H9 (cell line): ENCODE data around the gene MTG1. TPM values are rescaled to one million over a fixed set of nuclear protein-coding genes. Genes with fewer than 3 reads are reported as not detected.

Experiments
- DNase-seq: peaks from one replicate; pipeline ENCODE4 v3.0.0-alpha.2; 2017
- H2AFZ ChIP-seq: one replicate; pipeline ENCODE4 v1.6.1; 2013; ENCODE audit warnings: mild to moderate bottlenecking, low read length, control low read depth, moderate library complexity
- H2AK5ac ChIP-seq: 2 replicates; pipeline ENCODE4 v1.6.1; 2013; ENCODE audit warnings: low read length, control low read depth, mixed read lengths; ENCODE audit not compliant: insufficient read length
- H2BK120ac ChIP-seq: one replicate; pipeline ENCODE4 v1.6.1; 2013; ENCODE audit warnings: low read depth, mild to moderate bottlenecking, low read length, control low read depth, inconsistent platforms; ENCODE audit not compliant: poor library complexity, severe bottlenecking
- H2BK12ac ChIP-seq: 2 replicates; pipeline ENCODE4 v1.6.1; 2013; ENCODE audit warnings: low read length, control low read depth, mixed read lengths, low read depth; ENCODE audit not compliant: insufficient read length
- H2BK15ac ChIP-seq: 2 replicates; pipeline ENCODE4 v1.6.1; 2013; ENCODE audit warnings: low read depth, low read length, control low read depth
- H2BK20ac ChIP-seq: one replicate; pipeline ENCODE4 v1.6.1; 2013; ENCODE audit warnings: low read depth, mild to moderate bottlenecking, low read length, control low read depth, inconsistent platforms; ENCODE audit not compliant: poor library complexity, severe bottlenecking
- H2BK5ac ChIP-seq: 2 replicates; pipeline ENCODE4 v1.6.1; 2013; ENCODE audit warnings: low read length, control low read depth, mixed read lengths; ENCODE audit not compliant: insufficient read length
- H3K14ac ChIP-seq: 2 replicates; pipeline ENCODE4 v1.6.1; 2013; ENCODE audit warnings: low read length, control low read depth; ENCODE audit not compliant: insufficient read depth
- H3K18ac ChIP-seq: 2 replicates; pipeline ENCODE4 v1.6.1; 2013; ENCODE audit warnings: low read depth, mild to moderate bottlenecking, mixed read lengths, low read length, control low read depth; ENCODE audit not compliant: insufficient read length
- H3K23ac ChIP-seq: 2 replicates; pipeline ENCODE4 v1.6.1; 2013; ENCODE audit warnings: low read length, control low read depth, mixed read lengths, low read depth; ENCODE audit not compliant: insufficient read length
- H3K23me2 ChIP-seq: 2 replicates; pipeline ENCODE4 v1.6.1; 2013; ENCODE audit warnings: low read depth, mild to moderate bottlenecking, mixed read lengths, low read length, control low read depth; ENCODE audit not compliant: insufficient read length, poor library complexity, severe bottlenecking
- H3K27ac ChIP-seq: 2 replicates; pipeline ENCODE4 v1.5.1; 2013; ENCODE audit warnings: low read length, control low read depth, mixed read lengths, low read depth; ENCODE audit not compliant: insufficient read length
- H3K27me3 ChIP-seq: 2 replicates; pipeline ENCODE4 v1.6.1; 2013; ENCODE audit warnings: low read length, control low read depth, inconsistent platforms; ENCODE audit not compliant: insufficient read depth
- H3K4ac ChIP-seq: 2 replicates; pipeline ENCODE4 v1.6.1; 2013; ENCODE audit warnings: low read depth, mild to moderate bottlenecking, control low read depth, inconsistent platforms, low read length, moderate library complexity
- H3K4me1 ChIP-seq: 2 replicates; pipeline ENCODE4 v1.6.1; 2013; ENCODE audit warnings: low read length, control low read depth, inconsistent platforms; ENCODE audit not compliant: insufficient read depth
- H3K4me2 ChIP-seq: 2 replicates; pipeline ENCODE4 v1.6.1; 2013; ENCODE audit warnings: low read length, control low read depth, mixed read lengths; ENCODE audit not compliant: insufficient read length, insufficient read depth
- H3K56ac ChIP-seq: 2 replicates; pipeline ENCODE4 v1.6.1; 2013; ENCODE audit warnings: low read depth, mild to moderate bottlenecking, mixed read lengths, low read length, control low read depth; ENCODE audit not compliant: insufficient read length
- H3K79me1 ChIP-seq: 2 replicates; pipeline ENCODE4 v1.6.1; 2013; ENCODE audit warnings: low read depth, mild to moderate bottlenecking, moderate library complexity, low read length, control low read depth, inconsistent platforms; ENCODE audit not compliant: insufficient read depth, poor library complexity, severe bottlenecking
- H3K79me2 ChIP-seq: 2 replicates; pipeline ENCODE4 v1.6.1; 2013; ENCODE audit warnings: low read length, control low read depth, inconsistent platforms; ENCODE audit not compliant: insufficient read depth
- H3K9ac ChIP-seq: 2 replicates; pipeline ENCODE4 v1.6.1; 2013; ENCODE audit warnings: low read length, control low read depth, mixed read lengths; ENCODE audit not compliant: insufficient read length; ENCODE audit errors: extremely low read depth
- H3K9me3 ChIP-seq: one replicate; pipeline ENCODE4 v1.6.1; 2013; ENCODE audit warnings: low read depth, low read length, inconsistent platforms; ENCODE audit not compliant: control insufficient read depth
- H3T11ph ChIP-seq: one replicate; pipeline ENCODE4 v1.6.1; 2013; ENCODE audit warnings: mild to moderate bottlenecking, low read length, control low read depth, inconsistent platforms
- H4K20me1 ChIP-seq: one replicate; pipeline ENCODE4 v1.6.1; 2013; ENCODE audit not compliant: control insufficient read depth, insufficient read length, insufficient read depth
- H4K5ac ChIP-seq: 2 replicates; pipeline ENCODE4 v1.6.1; 2013; ENCODE audit warnings: low read depth, mild to moderate bottlenecking, mixed read lengths, low read length, control low read depth; ENCODE audit not compliant: insufficient read length
- H4K8ac ChIP-seq: replicated peaks from 2 replicates; pipeline ENCODE4 v1.6.1; 2013; ENCODE audit warnings: low read length, control low read depth, mixed read lengths, low read depth; ENCODE audit not compliant: insufficient read length
- H4K91ac ChIP-seq: 2 replicates; pipeline ENCODE4 v1.6.1; 2013; ENCODE audit warnings: low read depth, mild to moderate bottlenecking, moderate library complexity, mixed read lengths, low read length, control low read depth; ENCODE audit not compliant: insufficient read length
- H3K27ac Mint-ChIP-seq, 3 experiments: 2 replicates in 2 of 3; 3 replicates in 1 of 3; pipeline ENCODE4 v1.8.0; 2020 to 2021; ENCODE audit warnings: mixed read lengths in 3 of 3, mild to moderate bottlenecking in 1 of 3, moderate library complexity in 1 of 3
- H3K27me3 Mint-ChIP-seq: 2 replicates; pipeline ENCODE4 v1.8.0; 2021; ENCODE audit warnings: low read depth, mild to moderate bottlenecking, moderate library complexity, mixed read lengths
- H3K36me3 Mint-ChIP-seq, 3 experiments: 2 replicates in 2 of 3; 3 replicates in 1 of 3; pipeline ENCODE4 v1.8.0; 2020 to 2021; ENCODE audit warnings: low read depth in 3 of 3, mixed read lengths in 3 of 3; ENCODE audit not compliant: insufficient read depth in 1 of 3
- H3K4me1 Mint-ChIP-seq, 2 experiments: 2 replicates each; pipeline ENCODE4 v1.8.0; 2020; ENCODE audit warnings: mixed read lengths in 2 of 2
- H3K4me3 Mint-ChIP-seq, 2 experiments: 2 replicates in 1 of 2; 3 replicates in 1 of 2; pipeline ENCODE4 v1.8.0; 2020 to 2021; ENCODE audit warnings: mild to moderate bottlenecking in 2 of 2, mixed read lengths in 2 of 2, moderate library complexity in 1 of 2
- H3K9me3 Mint-ChIP-seq, 2 experiments: 2 replicates in 1 of 2; 3 replicates in 1 of 2; pipeline ENCODE4 v1.8.0; 2020; ENCODE audit warnings: mild to moderate bottlenecking in 2 of 2, mixed read lengths in 2 of 2, moderate library complexity in 1 of 2
- WGBS: extraction: QIAGEN DNeasy Blood & Tissue Kit; methylation state at CpG from one replicate; pipeline ENCODE4 v1.1.7; 2013; ENCODE audit warnings: missing lambda C conversion rate, low lambda C conversion rate, mixed read lengths; ENCODE audit not compliant: insufficient read length; ENCODE audit errors: extremely low coverage; 5-methylcytosine and 5-hydroxymethylcytosine counted together
- total RNA-seq: library from RNA; stranded (reverse); gene quantifications from 2 replicates; pipeline ENCODE4 v1.2.1, GENCODE V29; 2021
- TF ChIP-seq, protein P1 (sequence below): fragments of 200-600 bp; sonication (generic); conservative IDR thresholded peaks from 3 replicates; pipeline ENCODE4 v1.8.0; 2021; ENCODE audit warnings: antibody characterized with exemption, mild to moderate bottlenecking

The MTG1 gene
- total RNA-seq, 1 experiment from 2014 or later, result 65.3 TPM

DNA sequence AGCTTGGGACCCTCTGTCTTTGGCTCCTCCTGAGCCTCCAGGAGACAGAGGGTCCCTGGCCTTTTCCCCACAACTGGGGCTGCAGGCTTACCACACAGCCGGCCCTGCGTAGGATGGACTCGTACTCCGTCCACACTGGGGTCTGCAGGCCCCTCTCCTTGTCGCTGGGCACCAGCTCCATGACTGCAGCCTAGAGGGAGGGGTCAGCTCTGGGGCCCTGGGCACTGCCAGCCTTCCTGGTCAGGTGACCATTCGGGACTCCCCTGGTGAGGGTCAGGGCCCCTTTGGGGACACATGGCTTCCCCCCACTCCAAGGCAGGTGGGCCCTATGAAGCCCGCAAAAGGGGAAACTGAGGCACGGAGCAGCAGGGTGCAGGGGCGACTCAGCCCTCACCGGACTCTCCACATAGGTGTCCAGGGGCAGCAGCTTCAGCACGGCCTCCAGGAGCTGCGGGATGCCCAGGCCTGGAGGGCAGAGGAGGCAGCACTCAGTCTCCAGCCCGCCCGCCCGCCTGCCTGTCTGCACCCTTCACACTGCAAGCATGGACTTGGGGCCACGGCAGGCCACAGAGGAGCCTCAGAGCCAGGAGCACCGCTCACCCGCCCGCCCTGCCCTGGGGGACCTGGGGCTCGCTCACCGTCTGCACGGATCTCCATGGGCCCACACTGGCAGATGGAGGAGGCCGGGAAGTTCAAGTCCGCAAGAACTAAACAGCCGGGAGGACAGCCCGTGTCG, 37.2 kb upstream of the MTG1 start:
- no peaks in the 10 kb centered on the region for H3K9me3 Mint-ChIP-seq
- H2BK5ac ChIP-seq, result no peak overlapping the region
- H3K36me3 Mint-ChIP-seq, result peaks cover 5 to 7% (median 5%) of the 10 kb centered on the region in 3 experiments; a peak in 6 of 7 replicates
- H4K5ac ChIP-seq, result no peak overlapping the region
- H3K14ac ChIP-seq, result 0 out of 2 replicates have a peak overlapping the region, but pooled peaks have one; percentile 11
- no peak for DNase-seq
- H2AFZ ChIP-seq, result no peak overlapping the region
- H2BK12ac ChIP-seq, result no peak overlapping the region
- H3K9me3 ChIP-seq, result no peaks in the 10 kb centered on the region
- no CpG with 5 or more reads among the region's 27 CpGs for WGBS
- H3K56ac ChIP-seq, result no peak overlapping the region
- H3K9ac ChIP-seq, result no peak overlapping the region
- H3K4me1 Mint-ChIP-seq, result peaks cover 0 to 2% of the 10 kb centered on the region in 2 experiments; a peak in 1 of 4 replicates
- no peaks in the 10 kb centered on the region for H4K20me1 ChIP-seq
- H2AK5ac ChIP-seq, result no peak overlapping the region
- no peak overlapping the region for H3K27ac ChIP-seq
- no peak overlapping the region for H3K18ac ChIP-seq
- H3K4ac ChIP-seq, result no peak overlapping the region
- no peak overlapping the region for H3T11ph ChIP-seq
- H3K27me3 Mint-ChIP-seq, result peaks cover 24% of the 10 kb centered on the region
- H2BK15ac ChIP-seq, result no peak overlapping the region
- no peak overlapping the region for H2BK20ac ChIP-seq
- no peaks in the 10 kb centered on the region; the same call in 1 of the 2 replicates for H3K27me3 ChIP-seq
- peak overlapping the region; percentile 75 to 83 for H3K4me3 Mint-ChIP-seq
- no peaks in the 10 kb centered on the region for H3K79me2 ChIP-seq
- TF ChIP-seq, protein P1, sequence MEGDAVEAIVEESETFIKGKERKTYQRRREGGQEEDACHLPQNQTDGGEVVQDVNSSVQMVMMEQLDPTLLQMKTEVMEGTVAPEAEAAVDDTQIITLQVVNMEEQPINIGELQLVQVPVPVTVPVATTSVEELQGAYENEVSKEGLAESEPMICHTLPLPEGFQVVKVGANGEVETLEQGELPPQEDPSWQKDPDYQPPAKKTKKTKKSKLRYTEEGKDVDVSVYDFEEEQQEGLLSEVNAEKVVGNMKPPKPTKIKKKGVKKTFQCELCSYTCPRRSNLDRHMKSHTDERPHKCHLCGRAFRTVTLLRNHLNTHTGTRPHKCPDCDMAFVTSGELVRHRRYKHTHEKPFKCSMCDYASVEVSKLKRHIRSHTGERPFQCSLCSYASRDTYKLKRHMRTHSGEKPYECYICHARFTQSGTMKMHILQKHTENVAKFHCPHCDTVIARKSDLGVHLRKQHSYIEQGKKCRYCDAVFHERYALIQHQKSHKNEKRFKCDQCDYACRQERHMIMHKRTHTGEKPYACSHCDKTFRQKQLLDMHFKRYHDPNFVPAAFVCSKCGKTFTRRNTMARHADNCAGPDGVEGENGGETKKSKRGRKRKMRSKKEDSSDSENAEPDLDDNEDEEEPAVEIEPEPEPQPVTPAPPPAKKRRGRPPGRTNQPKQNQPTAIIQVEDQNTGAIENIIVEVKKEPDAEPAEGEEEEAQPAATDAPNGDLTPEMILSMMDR, result no peak
- H3K23me2 ChIP-seq, result no peaks in the 10 kb centered on the region
- no peak overlapping the region; a peak in 1 of 7 replicates for H3K27ac Mint-ChIP-seq
- no peak overlapping the region for H3K23ac ChIP-seq
- H4K8ac ChIP-seq, result no peak overlapping the region
- no peak overlapping the region for H4K91ac ChIP-seq
- H3K79me1 ChIP-seq, result no peaks in the 10 kb centered on the region
- peak overlapping the region; percentile 35 for H3K4me2 ChIP-seq
- no peak overlapping the region for H2BK120ac ChIP-seq
- no peaks in the 10 kb centered on the region for H3K4me1 ChIP-seq
